A673 (cell line): ENCODE data around the gene EEFSEC. TPM values are rescaled to one million over a fixed set of nuclear protein-coding genes. Genes with fewer than 3 reads are reported as not detected.

ENCODE experiments used
- BruUV-seq: library from RNA; stranded (reverse); fragments of 400-500 nt; replicated peaks from 2 replicates; lab custom pipeline; 2021; lab: Mats Ljungman, UMichigan
- CTCF ChIA-PET: fragments of 300-600 bp; sonication (Branson Sonifier 250); formaldehyde crosslinking; loops from one replicate; lab custom pipeline; 2022; ENCODE audit warnings: antibody characterized with exemption; lab: Charles Lee
- POLR2A ChIA-PET: fragments of 300-600 bp; sonication (Branson Sonifier 250); formaldehyde crosslinking; loops from one replicate; lab custom pipeline; 2022; ENCODE audit warnings: antibody characterized with exemption; ENCODE audit not compliant: low non-redundant PET; lab: Charles Lee
- DNase-seq: peaks from one replicate; pipeline ENCODE4 v3.0.0-alpha.2; 2015; ENCODE audit warnings: low spot score
- H3K27ac ChIP-seq: fragments of 200-600 bp; sonication (generic); 2 replicates; pipeline ENCODE4 v1.5.1; 2016; ENCODE audit warnings: mixed run types, low read depth, mild to moderate bottlenecking, mixed read lengths, antibody characterized with exemption, low read length; ENCODE audit not compliant: poor library complexity, severe bottlenecking
- H3K27me3 ChIP-seq: fragments of 200-600 bp; sonication (generic); replicated peaks from 2 replicates; pipeline ENCODE4 v1.6.1; 2017; ENCODE audit warnings: mixed run types, low read depth, mild to moderate bottlenecking, mixed read lengths, antibody characterized with exemption, low read length; ENCODE audit not compliant: insufficient read depth, poor library complexity
- H3K36me3 ChIP-seq: fragments of 200-600 bp; sonication (generic); 2 replicates; pipeline ENCODE4 v1.6.1; 2016; ENCODE audit warnings: mixed run types, mild to moderate bottlenecking, mixed read lengths, antibody characterized with exemption, low read length; ENCODE audit not compliant: insufficient read depth, poor library complexity, severe bottlenecking
- H3K4me1 ChIP-seq: fragments of 200-600 bp; sonication (generic); 2 replicates; pipeline ENCODE4 v1.6.1; 2017; ENCODE audit warnings: mixed run types, mild to moderate bottlenecking, mixed read lengths, antibody characterized with exemption, low read length; ENCODE audit not compliant: insufficient read depth, poor library complexity, severe bottlenecking
- H3K4me3 ChIP-seq: fragments of 200-600 bp; sonication (generic); 2 replicates; pipeline ENCODE4 v1.5.1; 2016; ENCODE audit warnings: low read depth, mixed run types, mild to moderate bottlenecking, mixed read lengths, low read length; ENCODE audit not compliant: poor library complexity, severe bottlenecking
- H3K9me3 ChIP-seq: fragments of 200-600 bp; sonication (generic); 2 replicates; pipeline ENCODE4 v1.6.1; 2016; ENCODE audit warnings: mixed run types, low read depth, mild to moderate bottlenecking, mixed read lengths, antibody characterized with exemption, low read length; ENCODE audit not compliant: poor library complexity, severe bottlenecking
- CTCF ChIP-seq: fragments of 300-800, 200-600 bp; sonication (generic); conservative IDR thresholded peaks from 2 replicates; pipeline ENCODE4 v1.5.1; 2017; ENCODE audit warnings: low read depth, mild to moderate bottlenecking, antibody characterized with exemption, low read length, moderate library complexity, mixed read lengths
- EZH2 ChIP-seq: fragments of 200-600 bp; sonication (generic); IDR thresholded peaks from 2 replicates; pipeline ENCODE4 v1.6.1; 2017; ENCODE audit warnings: borderline replicate concordance, low read depth, mild to moderate bottlenecking, mixed read lengths, antibody characterized with exemption, low read length; ENCODE audit not compliant: poor library complexity, severe bottlenecking
- intact Hi-C: fragments of 100-400 bp; cut with micrococcal nuclease; formaldehyde crosslinking; loops from one replicate; pipeline ENCODE4 v1.10.0; 2022; ENCODE audit not compliant: unreplicated experiment
- total RNA-seq: library from RNA; stranded (reverse); gene quantifications from 2 replicates; pipeline ENCODE4 v1.2.3, GENCODE V29; 2021

Gene EEFSEC
- total RNA-seq, 1 experiment from 2014 or later: 19.7 TPM

GRCh38 chr3:128317101-128317697 is 163.9 kb downstream of the EEFSEC start:
- TF ChIP-seq CTCF (no peak), EZH2 (no peak)
- no peaks in the 10 kb centered on the region for H3K9me3 ChIP-seq
- H3K36me3 ChIP-seq: no peaks in the 10 kb centered on the region
- POLR2A ChIA-PET: no interaction called here
- BruUV-seq: no TSS peak
- H3K4me3 ChIP-seq: no peak overlapping the region
- intact Hi-C loops: no loop called here
- no peaks in the 10 kb centered on the region for H3K27me3 ChIP-seq
- CTCF ChIA-PET: no interaction called here
- no peak for DNase-seq
- peaks cover 10% of the 10 kb centered on the region for H3K4me1 ChIP-seq
- H3K27ac ChIP-seq: peak overlapping the region; percentile 41

- Histone ChIP-seq H3K36me3 (no peaks in the 10 kb centered on the region), H3K27me3 (no peaks in the 10 kb centered on the region), H3K4me3 (no peak overlapping the region), H3K9me3 (no peaks in the 10 kb centered on the region), H3K4me1 (peaks cover 10% of the 10 kb centered on the region), H3K27ac (no peak overlapping the region)
- TF ChIP-seq EZH2 (no peak), CTCF (no peak)
- DNase-seq: no peak
- ChIA-PET POLR2A (no interaction called here), CTCF (no interaction called here)
- BruUV-seq: no TSS peak
- intact Hi-C loops: no loop called here
Measured at GRCh38 chr3:128317698-128318231, 164.5 kb downstream of the EEFSEC start.

GRCh38 chr3:128318275-128318941 is 165.1 kb downstream of the EEFSEC start:
- no TSS peak for BruUV-seq
- POLR2A ChIA-PET: no interaction called here
- Histone ChIP-seq H3K9me3 (no peaks in the 10 kb centered on the region), H3K27ac (no peak overlapping the region), H3K4me3 (no peak overlapping the region), H3K4me1 (peaks cover 10% of the 10 kb centered on the region), H3K27me3 (no peaks in the 10 kb centered on the region), H3K36me3 (no peaks in the 10 kb centered on the region)
- TF ChIP-seq EZH2 (no peak), CTCF (no peak)
- CTCF ChIA-PET: no interaction called here
- no peak for DNase-seq
- intact Hi-C loops: no loop called here
